DMS53 (cell line): ENCODE measurements around the gene KLRF2.
"Not testable (repeated sequence)": the region's sequence is repeated elsewhere in the genome, so short reads cannot be mapped to it uniquely, and the experiment has no call there.

Experiments
- DNase-seq: peaks from one replicate; lab custom pipeline; 2025; lab: John Stamatoyannopoulos, UW

Gene KLRF2

GRCh38 chr12:9881246-9881645, at the start of gene KLRF2:
TSS of gene KLRF2 (plus strand) at chr12:9881489. CDS start at chr12:9881596, 107 bp downstream.
- DNase-seq = no peak

- DNase-seq = peak; percentile 86
Measured at GRCh38 chr12:9831720-9832119, 49.6 kb upstream of the KLRF2 start.

- no peak for DNase-seq
Measured at GRCh38 chr12:9843407-9843806, 37.9 kb upstream of the KLRF2 start.

- DNase-seq = no peak
Measured at GRCh38 chr12:9848899-9849298, 32.4 kb upstream of the KLRF2 start.

GRCh38 chr12:9851050-9851449, 30.2 kb upstream of the KLRF2 start:
- no peak for DNase-seq

GRCh38 chr12:9851927-9852326, 29.4 kb upstream of the KLRF2 start:
- DNase-seq = no peak

- no peak for DNase-seq
Measured at GRCh38 chr12:9856151-9856550, 25.1 kb upstream of the KLRF2 start.

- DNase-seq = no peak
Measured at GRCh38 chr12:9856894-9857293, 24.4 kb upstream of the KLRF2 start.

GRCh38 chr12:9858135-9858534, 23.2 kb upstream of the KLRF2 start:
- DNase-seq = no peak

- DNase-seq = peak; percentile 63
Measured at GRCh38 chr12:9864913-9865675, 16.2 kb upstream of the KLRF2 start.

GRCh38 chr12:9866860-9867269, 14.4 kb upstream of the KLRF2 start:
- DNase-seq = peak; percentile 78

GRCh38 chr12:9867531-9867930, 13.8 kb upstream of the KLRF2 start:
- DNase-seq = peak; percentile 76

GRCh38 chr12:9868311-9868801, 12.9 kb upstream of the KLRF2 start:
- peak; percentile 69 for DNase-seq

GRCh38 chr12:9868951-9869306, 12.4 kb upstream of the KLRF2 start:
- DNase-seq = no peak

- DNase-seq = peak; percentile 89
Measured at GRCh38 chr12:9869307-9870161, 11.8 kb upstream of the KLRF2 start, which contains the start of gene CLEC2B. TSS of gene CLEC2B (minus strand) at chr12:9869354.

GRCh38 chr12:9870286-9870866, 10.9 kb upstream of the KLRF2 start:
- DNase-seq = peak; percentile 68

GRCh38 chr12:9872162-9872561, 9.1 kb upstream of the KLRF2 start:
- no peak for DNase-seq

- DNase-seq = no peak
Measured at GRCh38 chr12:9872742-9873141, 8.5 kb upstream of the KLRF2 start.

- DNase-seq = not testable (repeated sequence)
Measured at GRCh38 chr12:9876120-9876519, 5.2 kb upstream of the KLRF2 start.

GRCh38 chr12:9880532-9881078, 684 bp upstream of the KLRF2 start:
- no peak for DNase-seq

GRCh38 chr12:9881988-9882387, 699 bp downstream of the KLRF2 start:
- DNase-seq = no peak

GRCh38 chr12:9883175-9883574, 1.9 kb downstream of the KLRF2 start:
- peak; percentile 25 for DNase-seq
